GM19468 (cell line): Measurements from ENCODE around the gene AKR1E2.

ENCODE experiments used
- ATAC-seq: cut with Tn5 transposase; IDR thresholded peaks from one replicate; pipeline ENCODE4 v1.9.1; 2021; ENCODE audit warnings: mild to moderate bottlenecking, moderate library complexity, moderate number of reproducible peaks; ENCODE audit not compliant: unreplicated experiment; ENCODE audit errors: extremely low read depth

Gene AKR1E2

GRCh38 chr10:4885162-4885561 lies 59.2 kb downstream of the AKR1E2 start:
- ATAC-seq = no peak

GRCh38 chr10:4887501-4887900 lies 61.5 kb downstream of the AKR1E2 start:
- ATAC-seq = no peak

GRCh38 chr10:4888236-4888635 lies 62.2 kb downstream of the AKR1E2 start:
- ATAC-seq = no peak

- no peak for ATAC-seq
Measured at GRCh38 chr10:4889959-4890358, 64.0 kb downstream of the AKR1E2 start.

GRCh38 chr10:4892681-4893080 lies 66.7 kb downstream of the AKR1E2 start:
- ATAC-seq = no peak

- ATAC-seq = no peak
Measured at GRCh38 chr10:4894335-4894734, 68.3 kb downstream of the AKR1E2 start.
